ENCODE results near the gene TMIGD1.

TMIGD1 gene, protein sequence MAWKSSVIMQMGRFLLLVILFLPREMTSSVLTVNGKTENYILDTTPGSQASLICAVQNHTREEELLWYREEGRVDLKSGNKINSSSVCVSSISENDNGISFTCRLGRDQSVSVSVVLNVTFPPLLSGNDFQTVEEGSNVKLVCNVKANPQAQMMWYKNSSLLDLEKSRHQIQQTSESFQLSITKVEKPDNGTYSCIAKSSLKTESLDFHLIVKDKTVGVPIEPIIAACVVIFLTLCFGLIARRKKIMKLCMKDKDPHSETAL

DNA sequence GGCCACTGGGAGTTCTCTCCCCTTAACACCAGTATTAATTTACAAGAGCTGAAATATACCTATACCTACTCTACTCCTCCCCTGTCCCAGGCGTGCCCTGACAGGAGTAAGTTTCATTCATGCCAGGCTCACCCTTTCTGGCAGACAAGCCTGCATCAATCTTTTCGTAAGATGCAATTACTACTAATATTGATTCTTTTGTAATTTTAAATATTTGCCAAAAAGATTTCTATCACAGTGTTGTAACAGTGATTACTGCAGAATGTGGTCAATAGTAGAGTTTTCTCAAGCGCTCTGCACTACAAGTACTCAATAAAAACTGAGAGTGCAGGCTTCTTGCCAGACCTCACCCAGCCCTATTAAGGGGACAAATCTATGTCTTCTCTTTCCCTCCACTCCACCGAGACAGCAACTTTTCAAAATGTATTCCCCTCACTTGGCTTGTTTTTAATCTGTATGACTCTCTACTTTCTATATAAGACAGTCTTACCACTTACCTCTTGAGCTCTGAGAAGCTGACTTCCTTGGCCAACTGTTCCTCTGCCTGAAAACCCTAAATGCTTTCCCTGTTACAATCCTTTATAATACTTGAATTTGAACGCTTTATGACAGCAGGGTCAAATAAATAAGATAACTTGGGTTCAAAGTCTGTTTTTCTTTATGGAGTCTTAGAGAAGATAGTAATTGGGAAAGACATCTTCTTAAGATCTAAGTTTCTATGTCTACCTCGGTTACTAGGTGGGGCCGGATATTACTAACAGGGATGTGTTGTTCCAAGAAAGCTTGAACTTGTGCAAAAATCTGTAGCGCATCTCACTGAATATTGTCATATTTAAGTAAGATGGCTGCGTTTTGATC lies at the start of gene TMIGD1:
Gene TMIGD1, minus strand, starts transcription at position 555 of the 858 bp plus-strand sequence. CDS start 1,924 bp downstream, outside the sequence.
- DNase-seq (ENCODE audit: low spot score) = no peak

DNA sequence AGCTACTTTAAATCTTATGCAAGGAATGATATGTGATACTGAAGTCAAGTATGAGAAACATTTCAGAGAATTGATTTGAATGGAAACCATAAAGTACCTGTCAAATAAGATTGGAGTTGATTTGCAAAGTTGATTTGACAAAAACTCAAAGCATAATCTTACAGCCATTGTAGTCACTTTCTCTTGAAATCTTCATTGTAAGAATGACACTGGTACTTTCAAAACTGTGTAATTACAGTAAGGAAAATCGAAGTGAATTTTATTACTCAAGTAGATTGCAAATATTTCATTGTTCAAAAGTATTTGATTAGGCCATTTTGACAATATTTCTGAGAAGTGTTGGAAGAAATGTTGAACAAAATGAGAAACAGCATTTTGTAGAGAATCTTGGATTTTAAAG lies 48.5 kb upstream of the TMIGD1 start:
- no peak for DNase-seq (ENCODE audit: low spot score)

DNA sequence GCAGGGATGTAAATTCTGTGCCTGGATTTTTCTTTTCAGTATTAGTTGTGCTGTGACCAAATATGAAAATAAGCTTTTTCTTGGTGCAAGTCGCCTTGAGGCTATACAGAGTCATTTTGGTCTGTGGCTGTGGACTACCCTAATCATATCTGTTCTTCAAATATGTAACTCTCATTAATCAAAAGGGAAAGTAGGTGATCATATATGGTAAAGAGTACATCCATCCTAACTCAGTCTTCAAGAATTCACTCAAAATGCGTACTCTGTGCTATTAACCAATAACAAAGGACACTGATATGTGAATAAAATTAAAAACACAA lies 47.4 kb upstream of the TMIGD1 start:
- no peak for DNase-seq (ENCODE audit: low spot score)

DNA sequence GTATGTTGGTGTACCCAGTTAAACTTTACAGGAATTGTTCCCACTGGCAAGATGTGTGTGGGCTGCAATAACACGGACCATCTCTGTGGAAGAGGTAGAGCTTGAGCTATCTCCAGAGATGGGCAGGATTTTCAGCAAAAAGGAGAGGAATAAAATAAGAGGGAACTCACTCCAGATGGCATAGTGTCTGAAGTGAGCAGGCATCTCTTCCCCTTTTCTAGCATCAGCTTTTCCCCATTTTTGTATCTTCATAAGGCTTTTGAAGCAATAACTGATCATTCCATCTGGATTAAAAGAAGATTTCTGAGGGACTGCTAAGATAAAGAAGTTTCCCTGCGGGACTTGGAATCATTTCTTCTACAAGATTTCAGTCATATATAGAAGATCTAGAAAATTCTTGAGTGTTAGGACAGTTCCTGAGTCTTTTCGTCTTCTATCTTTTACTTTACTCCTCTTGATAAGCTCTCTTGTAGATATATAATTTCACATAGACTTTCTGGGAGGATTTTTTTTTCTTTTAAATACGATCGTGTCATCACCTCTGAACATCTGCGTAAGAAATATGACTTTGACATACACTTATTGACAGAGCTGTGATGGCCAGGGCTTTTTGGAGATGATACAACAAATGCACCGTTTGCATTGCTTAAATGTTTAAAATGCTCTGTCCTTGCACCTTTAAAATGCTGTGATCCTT lies 46.9 kb upstream of the TMIGD1 start:
- no peak for DNase-seq (ENCODE audit: low spot score)

DNA sequence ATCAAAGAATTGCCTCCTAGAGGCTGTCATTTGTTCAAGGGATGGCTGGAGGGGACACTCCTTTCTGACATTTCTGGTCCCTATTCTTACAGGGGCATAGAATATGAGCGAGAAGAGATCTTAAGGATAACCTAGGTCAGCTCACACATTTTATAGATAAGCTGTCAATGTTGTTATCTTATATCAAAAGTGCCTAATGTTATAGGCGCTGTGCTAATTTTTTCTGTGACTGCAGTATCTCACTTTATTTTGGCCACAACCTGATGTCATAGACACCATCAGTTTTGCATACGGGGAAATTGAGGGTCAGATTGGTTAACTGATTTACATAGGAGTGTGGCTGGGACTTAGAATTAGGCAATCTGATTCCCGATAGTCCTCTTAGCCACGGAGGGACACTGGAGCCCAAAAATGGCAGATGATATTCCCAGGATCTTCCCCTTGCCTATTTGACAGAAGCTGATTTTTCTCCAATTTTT lies 46.1 kb upstream of the TMIGD1 start:
- DNase-seq (ENCODE audit: low spot score) = peak; percentile 41

DNA sequence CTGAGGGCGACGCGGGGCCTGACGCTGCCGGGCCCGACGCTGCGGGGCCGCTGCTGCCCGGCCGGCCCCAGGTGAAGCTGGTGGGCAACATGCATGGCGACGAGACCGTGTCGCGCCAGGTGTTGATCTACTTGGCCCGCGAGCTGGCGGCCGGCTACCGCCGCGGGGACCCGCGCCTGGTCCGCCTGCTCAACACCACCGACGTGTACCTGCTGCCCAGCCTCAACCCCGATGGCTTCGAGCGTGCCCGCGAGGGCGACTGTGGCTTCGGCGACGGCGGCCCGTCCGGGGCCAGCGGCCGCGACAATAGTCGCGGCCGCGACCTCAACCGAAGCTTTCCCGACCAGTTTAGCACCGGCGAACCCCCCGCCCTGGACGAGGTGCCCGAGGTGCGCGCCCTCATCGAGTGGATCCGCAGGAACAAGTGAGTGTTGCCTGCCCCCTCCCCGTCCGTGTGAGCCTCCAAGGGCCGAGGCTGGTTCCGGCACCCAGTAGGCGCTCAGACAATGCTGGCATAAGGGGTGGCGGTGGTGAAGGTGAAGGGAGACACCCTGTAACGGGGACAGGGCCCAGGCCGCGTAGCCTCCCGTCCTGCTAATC lies 45.5 kb upstream of the TMIGD1 start:
- peak; percentile 25 for DNase-seq (ENCODE audit: low spot score)

DNA sequence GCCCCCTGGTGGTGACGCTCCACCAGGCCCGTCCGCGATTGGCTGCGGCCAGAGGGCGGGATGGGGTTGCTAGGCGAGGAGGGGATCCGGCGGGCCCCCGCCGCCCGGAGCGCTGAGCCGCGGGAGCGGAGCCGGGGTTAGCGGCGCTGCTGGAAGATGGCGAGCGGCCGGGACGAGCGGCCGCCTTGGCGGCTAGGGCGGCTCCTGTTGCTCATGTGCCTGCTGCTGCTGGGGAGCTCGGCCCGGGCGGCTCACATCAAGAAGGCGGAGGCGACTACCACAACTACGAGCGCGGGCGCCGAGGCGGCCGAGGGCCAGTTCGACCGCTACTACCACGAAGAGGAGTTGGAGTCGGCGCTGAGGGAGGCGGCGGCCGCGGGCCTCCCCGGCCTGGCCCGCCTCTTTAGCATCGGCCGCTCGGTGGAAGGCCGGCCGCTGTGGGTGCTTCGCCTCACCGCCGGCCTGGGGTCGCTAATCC lies 45.0 kb upstream of the TMIGD1 start, which contains the start of gene CPD:
Gene CPD, plus strand, starts transcription at position 103 of the 478 bp plus-strand sequence. Its CDS starts 54 bp downstream, at position 157.
- DNase-seq (ENCODE audit: low spot score) = peak; percentile 98

DNA sequence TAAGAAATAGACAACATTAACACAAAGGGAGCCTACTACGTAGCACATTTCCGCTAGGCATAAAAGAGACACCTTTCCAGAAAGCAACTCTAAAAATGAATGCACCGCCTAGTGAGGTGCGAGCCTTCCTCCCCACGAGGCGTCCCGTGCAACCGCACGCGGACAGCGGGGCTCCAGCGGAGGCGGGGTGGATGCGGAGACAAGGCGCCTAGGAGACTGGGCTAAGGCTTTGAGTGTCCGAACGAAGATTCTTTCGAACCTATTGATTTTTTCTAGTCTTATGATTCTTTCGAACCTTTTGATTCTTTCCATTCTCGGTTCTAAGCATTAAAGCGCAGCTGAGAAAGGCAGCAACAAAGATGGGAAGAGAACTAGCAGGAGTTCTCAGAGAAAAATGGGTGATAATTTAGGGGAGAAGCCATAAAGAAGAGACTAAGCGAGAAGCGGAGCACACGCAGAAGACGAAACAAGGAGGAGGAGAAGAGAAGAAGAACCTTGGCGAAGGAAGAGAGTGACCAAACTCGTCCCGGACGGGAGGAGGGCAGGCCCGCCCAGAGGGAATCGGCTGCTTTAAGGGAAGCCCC lies 44.5 kb upstream of the TMIGD1 start:
- DNase-seq (ENCODE audit: low spot score) = peak; percentile 22

DNA sequence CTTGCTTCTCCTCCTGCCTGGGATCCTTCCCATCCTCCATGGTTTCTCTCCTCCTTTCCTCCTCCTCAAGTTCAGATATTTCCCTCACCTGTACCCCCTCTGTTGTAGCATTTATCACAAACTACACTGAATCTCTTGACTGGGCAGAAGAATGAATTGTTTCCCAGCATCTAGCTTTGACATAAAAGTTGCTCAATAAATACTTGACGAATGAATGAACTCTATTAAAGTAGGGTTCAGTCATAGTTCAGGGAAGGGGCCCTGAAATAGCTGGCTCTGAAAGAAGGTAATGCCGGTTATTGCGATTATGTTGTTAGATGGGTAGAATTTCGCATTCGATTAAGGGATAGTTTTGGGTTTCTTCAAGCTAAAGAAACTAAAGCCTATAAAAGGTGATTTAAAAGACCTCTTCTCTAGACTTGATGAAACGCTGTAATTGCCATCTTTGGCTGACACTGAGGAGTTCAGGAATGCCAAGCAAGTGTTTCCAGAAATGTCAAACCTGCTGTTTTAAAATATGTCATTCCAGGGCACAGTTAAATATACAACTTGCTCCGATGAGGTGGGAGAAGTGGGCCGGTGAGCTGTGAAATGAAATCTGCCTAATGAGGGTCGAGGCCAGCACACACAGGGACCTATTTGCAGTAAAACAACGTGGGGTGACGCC lies 43.9 kb upstream of the TMIGD1 start:
- no peak for DNase-seq (ENCODE audit: low spot score)

DNA sequence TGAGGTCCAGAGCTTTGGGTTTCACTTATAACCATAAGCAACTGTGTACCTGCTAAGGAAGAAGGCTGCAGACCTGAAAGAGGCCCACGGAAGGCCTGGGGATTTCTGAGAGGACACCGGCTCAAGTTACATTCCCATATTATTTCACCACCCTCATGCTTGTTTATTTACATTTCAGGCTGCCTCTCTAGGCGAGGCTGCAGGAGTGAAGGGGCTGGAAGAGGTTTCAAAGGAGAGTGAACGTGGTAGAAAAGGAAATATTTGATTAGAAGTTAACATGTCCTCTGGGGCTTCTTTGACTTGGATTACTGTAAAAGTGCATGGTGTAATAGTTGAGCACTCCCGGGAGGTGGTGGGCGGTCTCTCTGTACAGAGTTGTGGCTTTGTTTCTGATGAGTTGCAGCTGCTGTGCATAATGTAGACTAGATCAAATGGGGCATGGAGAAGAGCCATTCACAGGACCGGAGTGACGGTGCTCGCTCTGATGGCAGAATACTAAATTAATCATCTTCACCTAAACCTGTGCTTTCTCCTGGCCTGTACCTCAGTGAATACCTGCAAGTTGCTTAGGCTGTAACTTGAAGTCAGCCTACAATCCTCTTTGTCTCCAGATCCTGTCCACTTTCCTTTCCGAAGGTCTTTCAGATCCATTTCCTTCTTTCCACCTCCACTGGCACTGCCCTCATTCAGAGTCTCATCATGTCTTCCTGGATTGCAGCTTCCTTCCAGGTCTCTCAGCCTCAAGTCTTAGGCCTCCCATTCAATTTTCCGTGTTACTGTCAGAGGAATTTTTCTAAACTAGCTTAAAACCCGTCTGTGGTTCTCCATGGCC lies 43.0 kb upstream of the TMIGD1 start:
- peak; percentile 37 for DNase-seq (ENCODE audit: low spot score)

DNA sequence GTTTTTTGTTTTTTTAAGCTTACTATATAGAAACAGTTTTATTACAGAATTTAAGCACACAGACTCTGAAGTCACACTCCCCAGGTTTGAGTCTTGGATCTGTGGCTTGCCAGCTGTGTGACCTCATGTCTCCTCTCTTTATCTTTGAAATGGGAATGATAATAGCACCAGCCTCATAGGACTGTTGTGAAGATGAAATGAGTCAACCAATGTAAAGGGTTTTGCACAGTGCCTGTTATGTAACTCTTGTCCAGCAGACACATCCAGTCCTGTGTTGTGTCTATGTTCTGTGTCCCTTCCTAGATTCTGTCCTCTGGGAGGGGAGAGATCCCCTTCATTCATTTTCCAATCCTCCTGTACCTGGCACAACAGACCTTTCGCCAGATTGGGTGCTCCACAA lies 41.8 kb upstream of the TMIGD1 start:
- DNase-seq (ENCODE audit: low spot score) = no peak

DNA sequence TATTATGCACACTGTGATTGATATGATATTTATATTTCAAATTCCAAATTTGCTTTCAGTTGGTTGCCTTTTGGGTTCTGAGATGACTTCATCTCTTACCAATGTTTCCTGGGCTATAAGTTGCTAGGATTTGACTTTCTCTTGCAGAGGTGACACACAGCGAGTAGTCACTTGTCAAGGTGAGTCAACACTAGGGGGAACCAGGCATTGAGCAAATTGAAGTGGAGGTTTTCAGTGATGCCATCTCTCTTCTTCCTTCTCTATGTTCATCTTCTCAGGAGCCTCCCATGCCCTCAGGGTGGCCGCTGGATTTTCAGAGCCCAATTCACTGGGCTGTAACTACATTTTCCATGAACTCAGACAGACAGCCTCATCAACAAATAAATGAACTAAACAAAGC lies 38.9 kb upstream of the TMIGD1 start:
- peak; percentile 56 for DNase-seq (ENCODE audit: low spot score)

DNA sequence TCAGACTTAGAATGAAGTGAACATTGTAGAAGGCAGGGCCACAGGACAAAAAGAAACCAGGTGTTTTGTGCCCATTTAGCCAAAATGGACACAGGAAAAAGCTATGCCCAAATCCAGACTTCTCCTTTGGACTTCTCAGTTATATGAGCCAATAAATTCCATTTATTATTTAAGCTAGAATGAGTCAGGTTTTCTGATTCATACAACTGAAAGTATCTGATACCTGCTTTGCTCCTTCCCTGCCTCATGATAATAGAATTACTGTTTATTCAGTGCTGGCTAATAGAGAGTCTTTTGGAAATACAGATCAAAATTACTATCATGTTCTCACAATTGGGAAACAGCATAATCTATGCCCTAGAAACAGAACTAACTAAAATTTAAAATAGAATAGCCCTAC lies 36.1 kb upstream of the TMIGD1 start:
- DNase-seq (ENCODE audit: low spot score) = no peak

DNA sequence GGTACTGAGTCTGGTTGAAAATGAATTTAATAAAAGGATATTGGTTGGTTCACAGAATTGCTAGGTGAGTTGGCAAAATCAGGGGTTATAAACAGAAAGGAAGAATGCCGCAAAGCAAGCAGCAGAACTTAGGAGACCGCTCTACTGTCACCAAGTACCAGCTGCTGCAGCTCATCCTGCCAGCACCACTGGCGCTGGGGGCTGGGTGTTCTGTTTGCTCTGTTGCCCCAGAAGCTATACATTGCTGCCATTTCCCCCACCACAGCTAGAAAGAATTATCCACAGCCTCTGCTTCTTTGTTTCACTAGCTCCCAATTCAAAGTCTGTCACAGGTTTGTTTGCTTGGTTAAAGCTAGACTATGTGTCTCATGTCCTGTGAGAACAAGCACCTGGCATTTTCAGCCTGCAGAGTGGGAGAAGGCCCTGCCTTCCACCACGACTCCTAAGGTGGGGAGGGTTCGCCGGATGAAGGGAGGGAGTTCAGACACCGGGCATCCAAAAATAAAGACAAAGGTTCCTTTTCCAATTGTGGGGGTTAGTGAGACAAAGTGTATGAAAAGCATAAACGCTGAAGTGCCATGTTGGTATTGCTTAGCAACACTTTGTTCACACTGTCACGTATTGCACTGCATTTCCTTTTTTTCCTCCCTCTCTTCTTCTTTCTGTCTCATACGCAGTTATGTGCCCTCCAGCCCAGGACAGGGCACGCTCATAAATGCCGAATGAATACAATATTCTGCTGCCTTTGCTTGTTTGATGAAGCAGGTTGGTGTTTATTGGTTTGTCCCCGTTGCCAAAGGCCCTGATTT lies 35.3 kb upstream of the TMIGD1 start:
- DNase-seq (ENCODE audit: low spot score) = no peak

DNA sequence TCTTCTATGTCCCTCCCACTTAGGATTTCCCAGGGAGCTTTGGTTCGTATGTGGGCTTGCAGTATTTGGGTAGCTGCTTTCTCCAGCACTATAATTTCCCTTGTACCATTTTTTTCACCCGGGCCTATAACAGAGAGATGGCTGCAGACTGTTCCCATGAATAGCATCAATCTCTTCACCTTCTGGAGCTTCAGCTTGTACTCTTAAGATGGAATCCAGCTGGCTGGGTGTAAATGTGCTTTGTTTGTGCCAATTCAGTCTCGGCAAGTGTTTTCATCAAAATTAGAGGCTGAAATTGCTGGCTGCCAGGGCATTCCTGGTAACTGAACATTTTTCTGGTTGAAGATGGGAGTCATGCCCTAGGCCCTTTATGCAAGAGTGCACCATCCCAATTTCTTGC lies 32.7 kb upstream of the TMIGD1 start:
- DNase-seq (ENCODE audit: low spot score) = no peak

DNA sequence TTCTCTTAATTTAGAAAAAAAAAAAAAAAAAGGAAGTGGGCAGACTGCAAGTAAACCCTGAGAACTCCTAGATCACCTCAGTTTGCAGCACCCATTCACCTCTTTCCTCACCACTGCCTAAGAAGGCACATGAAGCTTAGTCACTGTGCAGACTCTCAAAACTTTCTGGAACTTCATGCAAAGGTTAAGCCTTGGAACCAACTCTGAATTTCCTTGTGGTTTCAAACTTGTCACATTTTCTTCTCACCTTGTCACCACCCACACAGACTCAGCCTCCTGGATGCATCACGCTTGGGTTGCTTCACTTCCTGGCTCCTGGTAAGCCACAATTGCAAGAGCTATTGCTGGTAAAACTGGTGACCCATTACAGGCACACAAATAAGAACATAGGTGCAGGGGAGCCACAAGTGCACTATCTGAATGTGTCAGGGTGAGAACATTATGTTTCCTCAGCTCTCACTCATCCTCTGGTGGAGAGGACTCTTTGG lies 29.9 kb upstream of the TMIGD1 start:
- DNase-seq (ENCODE audit: low spot score) = peak; percentile 65

DNA sequence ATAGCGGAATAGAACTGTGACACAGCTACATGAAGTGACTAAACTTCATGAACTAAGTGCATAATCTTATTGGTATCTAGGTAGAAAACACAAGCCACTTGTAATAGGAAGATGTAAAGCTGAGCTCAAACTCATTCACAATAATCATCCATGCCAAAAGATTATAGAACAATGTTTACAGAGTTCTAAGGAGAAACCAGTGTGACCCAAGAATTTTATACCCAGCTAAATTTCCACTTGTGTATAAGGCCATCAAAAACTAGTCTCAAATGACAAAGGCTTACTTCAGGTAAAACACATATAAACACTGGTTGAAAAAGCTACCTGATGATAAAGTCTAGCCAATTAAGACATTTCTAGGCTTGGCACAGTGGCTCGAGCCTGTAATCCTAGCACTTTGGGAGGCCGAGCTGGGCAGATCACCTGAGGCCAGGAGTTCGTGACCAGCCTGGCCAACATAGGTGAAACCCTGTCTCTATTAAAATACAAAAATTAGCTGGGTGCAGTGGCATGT lies 28.0 kb upstream of the TMIGD1 start:
- no peak for DNase-seq (ENCODE audit: low spot score)

DNA sequence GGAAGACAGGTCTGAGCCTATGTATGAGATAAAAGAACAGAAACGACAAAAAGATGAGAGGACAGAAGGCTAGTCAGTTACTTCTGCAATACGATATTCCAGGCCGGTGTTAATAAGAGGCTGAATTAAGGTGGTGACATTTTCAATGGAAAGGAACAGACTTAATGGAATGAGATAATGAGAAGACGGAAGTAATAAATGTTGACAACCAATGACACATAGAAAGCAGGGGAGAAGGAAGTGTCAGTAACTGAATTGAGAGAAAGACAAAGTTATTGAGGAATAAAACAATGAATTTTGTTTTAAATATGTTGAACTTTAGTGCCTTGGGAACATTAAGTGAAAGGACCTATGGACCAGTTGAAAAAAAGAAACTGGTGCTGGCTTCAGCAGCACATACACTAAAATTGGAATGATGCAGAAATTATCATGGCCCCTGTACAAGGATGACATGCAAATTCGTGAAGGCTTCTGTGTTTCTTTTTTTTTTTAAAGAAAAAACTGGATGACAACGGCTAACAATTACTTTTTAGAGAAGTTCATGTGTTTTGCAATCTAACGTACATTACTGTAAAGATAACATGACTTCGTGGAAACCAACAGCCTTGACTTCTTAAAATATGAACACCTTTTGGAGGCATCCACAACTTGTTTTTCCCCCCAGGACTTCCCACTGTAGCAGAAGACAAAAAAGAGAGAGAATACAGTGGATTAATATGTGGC lies 26.4 kb upstream of the TMIGD1 start:
- DNase-seq (ENCODE audit: low spot score) = no peak

Data from AG08396 (cell line).